SK-N-SH (cell line): ENCODE data around the gene PSENEN. TPM values are rescaled to one million over a fixed set of nuclear protein-coding genes. Genes with fewer than 3 reads are reported as not detected.

Experiments used
- CTCF ChIA-PET: fragments of 300-600, 350-600 bp; formaldehyde crosslinking; extraction: SDS; loops from one replicate; lab custom pipeline; 2021; lab: Yijun Ruan, JAX
- POLR2A ChIA-PET: fragments of 350-600 bp; sonication (Branson Sonifier 250); formaldehyde crosslinking; extraction: SDS; loops from one replicate; lab custom pipeline; 2020; ENCODE audit warnings: antibody characterized with exemption, inconsistent platforms; lab: Yijun Ruan, JAX
- DNase-seq: peaks from one replicate; pipeline ENCODE4 v3.0.0; 2012
- H2AFZ ChIP-seq: fragments of 200-600 bp; sonication (generic); 2 replicates; pipeline ENCODE4 v1.8.1; 2016; ENCODE audit warnings: antibody characterized with exemption, mild to moderate bottlenecking, low read depth
- H3F3A ChIP-seq: fragments of 200-600 bp; sonication (generic); replicated peaks from 2 replicates; pipeline ENCODE3; 2016; ENCODE audit warnings: antibody characterized with exemption, mild to moderate bottlenecking; ENCODE audit not compliant: insufficient read depth
- H3K27ac ChIP-seq, 2 experiments: fragments of 200-500 bp in 1 of 2; fragments of 200-600 bp in 1 of 2; sonication (Bioruptor generic) in 1 of 2; sonication (generic), shearing (Covaris generic) in 1 of 2; 2 replicates each; pipeline versions ENCODE4 v1.5.1 to v1.6.1; 2014 to 2016; ENCODE audit warnings: low read depth in 2 of 2, inconsistent platforms in 1 of 2, low read length in 1 of 2, mild to moderate bottlenecking in 1 of 2, mixed read lengths in 1 of 2
- H3K27me3 ChIP-seq: fragments of 200-600 bp; sonication (generic), shearing (Covaris generic); 2 replicates; pipeline ENCODE4 v1.6.1; 2016; ENCODE audit warnings: mixed run types; ENCODE audit not compliant: insufficient read depth
- H3K36me3 ChIP-seq, 2 experiments: fragments of 200-500 bp in 1 of 2; fragments of 200-600 bp in 1 of 2; sonication (Bioruptor generic) in 1 of 2; sonication (generic) in 1 of 2; replicated peaks in 1 of 2; 2 replicates each; pipeline versions ENCODE3 to v1.5.1; 2014 to 2016; ENCODE audit warnings: low read length in 1 of 2, mild to moderate bottlenecking in 1 of 2; ENCODE audit not compliant: insufficient read depth in 2 of 2, control insufficient read depth in 1 of 2
- H3K4me1 ChIP-seq, 2 experiments: fragments of 200-500 bp in 1 of 2; fragments of 200-600 bp in 1 of 2; sonication (Bioruptor generic) in 1 of 2; sonication (generic), shearing (Covaris generic) in 1 of 2; 2 replicates each; pipeline versions ENCODE4 v1.5.1 to v1.6.1; 2014 to 2016; ENCODE audit warnings: low read depth in 1 of 2, low read length in 1 of 2, mixed run types in 1 of 2; ENCODE audit not compliant: insufficient read depth in 2 of 2, control insufficient read depth in 1 of 2
- H3K4me2 ChIP-seq: fragments of 200-600 bp; sonication (generic), shearing (Covaris generic); 2 replicates; pipeline ENCODE4 v1.6.1; 2017; ENCODE audit warnings: mixed run types
- H3K4me3 ChIP-seq, 2 experiments: fragments of 200-500 bp in 1 of 2; fragments of 200-600 bp in 1 of 2; sonication (Bioruptor generic) in 1 of 2; sonication (generic), shearing (Covaris generic) in 1 of 2; 2 replicates each; pipeline versions ENCODE4 v1.5.1 to v1.8.1; 2014 to 2016; ENCODE audit warnings: low read depth in 2 of 2, inconsistent platforms in 1 of 2, low read length in 1 of 2, mild to moderate bottlenecking in 1 of 2, mixed read lengths in 1 of 2, moderate library complexity in 1 of 2
- H3K79me2 ChIP-seq: fragments of 200-600 bp; sonication (generic); 2 replicates; pipeline ENCODE4 v1.8.1; 2017; ENCODE audit warnings: mild to moderate bottlenecking; ENCODE audit not compliant: insufficient read depth
- H3K9ac ChIP-seq: fragments of 200-600 bp; sonication (generic); 2 replicates; pipeline ENCODE4 v1.6.1; 2017; ENCODE audit warnings: mixed run types
- H3K9me2 ChIP-seq: fragments of 200-600 bp; sonication (generic); 2 replicates; pipeline ENCODE4 v1.6.1; 2017; ENCODE audit warnings: mixed run types
- H3K9me3 ChIP-seq: fragments of 200-600 bp; sonication (generic); 2 replicates; pipeline ENCODE4 v1.6.1; 2017; ENCODE audit warnings: mixed run types, mild to moderate bottlenecking, moderate library complexity
- H4K20me1 ChIP-seq: fragments of 200-600 bp; sonication (generic); 2 replicates; pipeline ENCODE4 v1.6.1; 2017; ENCODE audit warnings: mild to moderate bottlenecking, mixed run types; ENCODE audit not compliant: insufficient read depth
- CHD2 ChIP-seq: fragments of 150-350 bp; IDR thresholded peaks from 2 replicates; pipeline ENCODE4 v1.6.1; 2018; ENCODE audit warnings: low read length; ENCODE audit not compliant: partially characterized antibody
- ELF1 ChIP-seq: IDR thresholded peaks from 2 replicates; pipeline ENCODE4 v1.4.0; 2012
- FOXM1 ChIP-seq: IDR thresholded peaks from 2 replicates; pipeline ENCODE4 v1.4.0; 2012; ENCODE audit warnings: low read depth, mild to moderate bottlenecking
- GABPA ChIP-seq: IDR thresholded peaks from 2 replicates; pipeline ENCODE4 v1.4.0; 2012; ENCODE audit warnings: low read depth, mild to moderate bottlenecking
- GATA2 ChIP-seq: sonication (generic); formaldehyde crosslinking; IDR thresholded peaks from 2 replicates; pipeline ENCODE4 v1.5.0; 2020; ENCODE audit warnings: mild to moderate bottlenecking, missing genetic modification reagents
- IRF3 ChIP-seq: fragments of 150-350 bp; IDR thresholded peaks from 2 replicates; pipeline ENCODE4 v1.6.1; 2016; ENCODE audit warnings: mild to moderate bottlenecking, low read depth, low read length
- JUND ChIP-seq: IDR thresholded peaks from 2 replicates; pipeline ENCODE4 v1.4.0; 2012
- MAX ChIP-seq: IDR thresholded peaks from 2 replicates; pipeline ENCODE4 v1.4.0; 2012; ENCODE audit warnings: low read depth
- MXI1 ChIP-seq: IDR thresholded peaks from 2 replicates; pipeline ENCODE4 v1.6.1; 2012; ENCODE audit warnings: mild to moderate bottlenecking, low read depth, low read length, improper control_type of control experiment
- PBX3 ChIP-seq: IDR thresholded peaks from 2 replicates; pipeline ENCODE4; 2012
- POLR2AphosphoS5 ChIP-seq: IDR thresholded peaks from 2 replicates; pipeline ENCODE4 v1.6.1; 2012; ENCODE audit warnings: low read depth, low read length
- RFX5 ChIP-seq: IDR thresholded peaks from 2 replicates; pipeline ENCODE4 v1.6.1; 2012; ENCODE audit warnings: mild to moderate bottlenecking, improper control_type of control experiment, low read length
- RXRA ChIP-seq: IDR thresholded peaks from 2 replicates; pipeline ENCODE4 v1.4.0; 2012; ENCODE audit warnings: low read depth, mild to moderate bottlenecking, borderline replicate concordance
- TAF1 ChIP-seq: IDR thresholded peaks from 2 replicates; pipeline ENCODE4 v1.6.1; 2012; ENCODE audit warnings: low read depth, mild to moderate bottlenecking, low read length, moderate library complexity, borderline replicate concordance
- TEAD4 ChIP-seq: IDR thresholded peaks from 2 replicates; pipeline ENCODE4 v1.4.0; 2012; ENCODE audit warnings: mild to moderate bottlenecking, borderline replicate concordance; ENCODE audit not compliant: insufficient read depth
- YY1 ChIP-seq: IDR thresholded peaks from 2 replicates; pipeline ENCODE4 v1.4.0; 2012; ENCODE audit warnings: low read depth, mild to moderate bottlenecking
- ZBTB33 ChIP-seq: IDR thresholded peaks from 2 replicates; pipeline ENCODE4 v1.4.0; 2012; ENCODE audit warnings: low read depth, borderline replicate concordance
- WGBS: methylation state at CpG from one replicate; pipeline ENCODE4 v1.1.6; 2017; ENCODE audit warnings: low lambda C conversion rate; 5-methylcytosine and 5-hydroxymethylcytosine counted together
- polyA plus RNA-seq, 3 experiments: library from polyadenylated mRNA; depleted of rRNA; stranded (reverse); fragments of >200 nt; gene quantifications; 2 replicates each; pipeline ENCODE4 v1.2.3, GENCODE V29; 2012

Gene PSENEN
- polyA plus RNA-seq, 1 of the 3 experiments (the other 2 are of a cell fraction) = 99.2 TPM

GRCh38 chr19:35757749-35758608 lies 12.5 kb downstream of the PSENEN start, which contains the start of gene PROSER3:
PROSER3 (plus strand) TSS chr19:35758176; CDS start chr19:35758216, 40 bp downstream.
- no peaks in the 10 kb centered on the region for H3K9me2 ChIP-seq
- peaks cover 4% of the 10 kb centered on the region for H4K20me1 ChIP-seq
- H3K27ac ChIP-seq = peak within 1 kb of the TSS; percentile 95 to 98
- no peaks in the 10 kb centered on the region for H3K27me3 ChIP-seq
- no peaks in the 10 kb centered on the region for H3K9me3 ChIP-seq
- peak within 1 kb of the TSS; percentile 95 for H3K4me2 ChIP-seq
- 0% methylated on average over 41 of the region's 53 CpGs for WGBS
- H3K36me3 ChIP-seq = peaks cover 15 to 33% of the 10 kb centered on the region in 2 experiments
- DNase-seq = peak; percentile 97
- POLR2A ChIA-PET = interaction anchor here (0.8 to 1.7 kb wide), 6 partner anchors 9 to 112 kb away, joined by 3 to 11 read pairs (median 4); partner anchors contain the start of genes LIN37, PSENEN and U2AF1L4
- peaks cover 27% of the 10 kb centered on the region for H3K79me2 ChIP-seq
- peak within 1 kb of the TSS; percentile 87 to 99 for H3K4me3 ChIP-seq
- CTCF ChIA-PET = interaction anchor here (1.5 kb wide), 1 partner anchor 13 kb away, joined by 5 read pairs; the partner anchor contains the start of genes PSENEN and U2AF1L4
- peak within 1 kb of the TSS; percentile 100 for H3K9ac ChIP-seq
- TF ChIP-seq PBX3 (peak; percentile 99), FOXM1 (peak; percentile 68; the same call in 1 of the 2 replicates), ELF1 (peak; percentile 64; the same call in 1 of the 2 replicates), GABPA (peak; percentile 59), RFX5 (peak; percentile 63; the same call in 1 of the 2 replicates), IRF3 (peak; percentile 97), CHD2 (peak; percentile 96), POLR2AphosphoS5 (peak; percentile 2), RXRA (no peak), MAX (0 out of 2 replicates have a peak, but pooled peaks have one; percentile 9), TAF1 (peak; percentile 41; the same call in 1 of the 2 replicates), YY1 (peak; percentile 80), TEAD4 (no peak), ZBTB33 (peak; percentile 93), JUND (no peak), MXI1 (peak; percentile 67; the same call in 1 of the 2 replicates), GATA2 (CRISPR knock-in tag) (no peak)
- peaks cover 10% of the 10 kb centered on the region for H3F3A ChIP-seq
- H3K4me1 ChIP-seq = peaks cover 7 to 19% of the 10 kb centered on the region in 2 experiments; a peak in 3 of 4 replicates
- H2AFZ ChIP-seq = peak within 1 kb of the TSS; percentile 94
